H9 (cell line): Measurements from ENCODE around the gene COPB2. TPM values are rescaled to one million over a fixed set of nuclear protein-coding genes. Genes with fewer than 3 reads are reported as not detected.

ENCODE experiments used
- DNase-seq: peaks from one replicate; pipeline ENCODE4 v3.0.0-alpha.2; 2017
- H2AFZ ChIP-seq: one replicate; pipeline ENCODE4 v1.6.1; 2013; ENCODE audit warnings: mild to moderate bottlenecking, low read length, control low read depth, moderate library complexity
- H2AK5ac ChIP-seq: 2 replicates; pipeline ENCODE4 v1.6.1; 2013; ENCODE audit warnings: low read length, control low read depth, mixed read lengths; ENCODE audit not compliant: insufficient read length
- H2BK120ac ChIP-seq: one replicate; pipeline ENCODE4 v1.6.1; 2013; ENCODE audit warnings: low read depth, mild to moderate bottlenecking, low read length, control low read depth, inconsistent platforms; ENCODE audit not compliant: poor library complexity, severe bottlenecking
- H2BK12ac ChIP-seq: 2 replicates; pipeline ENCODE4 v1.6.1; 2013; ENCODE audit warnings: low read length, control low read depth, mixed read lengths, low read depth; ENCODE audit not compliant: insufficient read length
- H2BK15ac ChIP-seq: 2 replicates; pipeline ENCODE4 v1.6.1; 2013; ENCODE audit warnings: low read depth, low read length, control low read depth
- H2BK20ac ChIP-seq: one replicate; pipeline ENCODE4 v1.6.1; 2013; ENCODE audit warnings: low read depth, mild to moderate bottlenecking, low read length, control low read depth, inconsistent platforms; ENCODE audit not compliant: poor library complexity, severe bottlenecking
- H2BK5ac ChIP-seq: 2 replicates; pipeline ENCODE4 v1.6.1; 2013; ENCODE audit warnings: low read length, control low read depth, mixed read lengths; ENCODE audit not compliant: insufficient read length
- H3K14ac ChIP-seq: 2 replicates; pipeline ENCODE4 v1.6.1; 2013; ENCODE audit warnings: low read length, control low read depth; ENCODE audit not compliant: insufficient read depth
- H3K18ac ChIP-seq: 2 replicates; pipeline ENCODE4 v1.6.1; 2013; ENCODE audit warnings: low read depth, mild to moderate bottlenecking, mixed read lengths, low read length, control low read depth; ENCODE audit not compliant: insufficient read length
- H3K23ac ChIP-seq: 2 replicates; pipeline ENCODE4 v1.6.1; 2013; ENCODE audit warnings: low read length, control low read depth, mixed read lengths, low read depth; ENCODE audit not compliant: insufficient read length
- H3K23me2 ChIP-seq: 2 replicates; pipeline ENCODE4 v1.6.1; 2013; ENCODE audit warnings: low read depth, mild to moderate bottlenecking, mixed read lengths, low read length, control low read depth; ENCODE audit not compliant: insufficient read length, poor library complexity, severe bottlenecking
- H3K27ac ChIP-seq: 2 replicates; pipeline ENCODE4 v1.5.1; 2013; ENCODE audit warnings: low read length, control low read depth, mixed read lengths, low read depth; ENCODE audit not compliant: insufficient read length
- H3K27me3 ChIP-seq: 2 replicates; pipeline ENCODE4 v1.6.1; 2013; ENCODE audit warnings: low read length, control low read depth, inconsistent platforms; ENCODE audit not compliant: insufficient read depth
- H3K4ac ChIP-seq: 2 replicates; pipeline ENCODE4 v1.6.1; 2013; ENCODE audit warnings: low read depth, mild to moderate bottlenecking, control low read depth, inconsistent platforms, low read length, moderate library complexity
- H3K4me1 ChIP-seq: 2 replicates; pipeline ENCODE4 v1.6.1; 2013; ENCODE audit warnings: low read length, control low read depth, inconsistent platforms; ENCODE audit not compliant: insufficient read depth
- H3K4me2 ChIP-seq: 2 replicates; pipeline ENCODE4 v1.6.1; 2013; ENCODE audit warnings: low read length, control low read depth, mixed read lengths; ENCODE audit not compliant: insufficient read length, insufficient read depth
- H3K56ac ChIP-seq: 2 replicates; pipeline ENCODE4 v1.6.1; 2013; ENCODE audit warnings: low read depth, mild to moderate bottlenecking, mixed read lengths, low read length, control low read depth; ENCODE audit not compliant: insufficient read length
- H3K79me1 ChIP-seq: 2 replicates; pipeline ENCODE4 v1.6.1; 2013; ENCODE audit warnings: low read depth, mild to moderate bottlenecking, moderate library complexity, low read length, control low read depth, inconsistent platforms; ENCODE audit not compliant: insufficient read depth, poor library complexity, severe bottlenecking
- H3K79me2 ChIP-seq: 2 replicates; pipeline ENCODE4 v1.6.1; 2013; ENCODE audit warnings: low read length, control low read depth, inconsistent platforms; ENCODE audit not compliant: insufficient read depth
- H3K9ac ChIP-seq: 2 replicates; pipeline ENCODE4 v1.6.1; 2013; ENCODE audit warnings: low read length, control low read depth, mixed read lengths; ENCODE audit not compliant: insufficient read length; ENCODE audit errors: extremely low read depth
- H3K9me3 ChIP-seq: one replicate; pipeline ENCODE4 v1.6.1; 2013; ENCODE audit warnings: low read depth, low read length, inconsistent platforms; ENCODE audit not compliant: control insufficient read depth
- H3T11ph ChIP-seq: one replicate; pipeline ENCODE4 v1.6.1; 2013; ENCODE audit warnings: mild to moderate bottlenecking, low read length, control low read depth, inconsistent platforms
- H4K20me1 ChIP-seq: one replicate; pipeline ENCODE4 v1.6.1; 2013; ENCODE audit not compliant: control insufficient read depth, insufficient read length, insufficient read depth
- H4K5ac ChIP-seq: 2 replicates; pipeline ENCODE4 v1.6.1; 2013; ENCODE audit warnings: low read depth, mild to moderate bottlenecking, mixed read lengths, low read length, control low read depth; ENCODE audit not compliant: insufficient read length
- H4K8ac ChIP-seq: replicated peaks from 2 replicates; pipeline ENCODE4 v1.6.1; 2013; ENCODE audit warnings: low read length, control low read depth, mixed read lengths, low read depth; ENCODE audit not compliant: insufficient read length
- H4K91ac ChIP-seq: 2 replicates; pipeline ENCODE4 v1.6.1; 2013; ENCODE audit warnings: low read depth, mild to moderate bottlenecking, moderate library complexity, mixed read lengths, low read length, control low read depth; ENCODE audit not compliant: insufficient read length
- H3K27ac Mint-ChIP-seq, 3 experiments: 2 replicates in 2 of 3; 3 replicates in 1 of 3; pipeline ENCODE4 v1.8.0; 2020 to 2021; ENCODE audit warnings: mixed read lengths in 3 of 3, mild to moderate bottlenecking in 1 of 3, moderate library complexity in 1 of 3
- H3K27me3 Mint-ChIP-seq: 2 replicates; pipeline ENCODE4 v1.8.0; 2021; ENCODE audit warnings: low read depth, mild to moderate bottlenecking, moderate library complexity, mixed read lengths
- H3K36me3 Mint-ChIP-seq, 3 experiments: 2 replicates in 2 of 3; 3 replicates in 1 of 3; pipeline ENCODE4 v1.8.0; 2020 to 2021; ENCODE audit warnings: low read depth in 3 of 3, mixed read lengths in 3 of 3; ENCODE audit not compliant: insufficient read depth in 1 of 3
- H3K4me1 Mint-ChIP-seq, 2 experiments: 2 replicates each; pipeline ENCODE4 v1.8.0; 2020; ENCODE audit warnings: mixed read lengths in 2 of 2
- H3K4me3 Mint-ChIP-seq, 2 experiments: 2 replicates in 1 of 2; 3 replicates in 1 of 2; pipeline ENCODE4 v1.8.0; 2020 to 2021; ENCODE audit warnings: mild to moderate bottlenecking in 2 of 2, mixed read lengths in 2 of 2, moderate library complexity in 1 of 2
- H3K9me3 Mint-ChIP-seq, 2 experiments: 2 replicates in 1 of 2; 3 replicates in 1 of 2; pipeline ENCODE4 v1.8.0; 2020; ENCODE audit warnings: mild to moderate bottlenecking in 2 of 2, mixed read lengths in 2 of 2, moderate library complexity in 1 of 2
- CTCF ChIP-seq: fragments of 200-600 bp; sonication (generic); conservative IDR thresholded peaks from 3 replicates; pipeline ENCODE4 v1.8.0; 2021; ENCODE audit warnings: antibody characterized with exemption, mild to moderate bottlenecking
- WGBS: extraction: QIAGEN DNeasy Blood & Tissue Kit; methylation state at CpG from one replicate; pipeline ENCODE4 v1.1.7; 2013; ENCODE audit warnings: missing lambda C conversion rate, low lambda C conversion rate, mixed read lengths; ENCODE audit not compliant: insufficient read length; ENCODE audit errors: extremely low coverage; 5-methylcytosine and 5-hydroxymethylcytosine counted together
- total RNA-seq: library from RNA; stranded (reverse); gene quantifications from 2 replicates; pipeline ENCODE4 v1.2.1, GENCODE V29; 2021

COPB2 gene
- total RNA-seq, 1 experiment from 2014 or later = 121 TPM

DNA sequence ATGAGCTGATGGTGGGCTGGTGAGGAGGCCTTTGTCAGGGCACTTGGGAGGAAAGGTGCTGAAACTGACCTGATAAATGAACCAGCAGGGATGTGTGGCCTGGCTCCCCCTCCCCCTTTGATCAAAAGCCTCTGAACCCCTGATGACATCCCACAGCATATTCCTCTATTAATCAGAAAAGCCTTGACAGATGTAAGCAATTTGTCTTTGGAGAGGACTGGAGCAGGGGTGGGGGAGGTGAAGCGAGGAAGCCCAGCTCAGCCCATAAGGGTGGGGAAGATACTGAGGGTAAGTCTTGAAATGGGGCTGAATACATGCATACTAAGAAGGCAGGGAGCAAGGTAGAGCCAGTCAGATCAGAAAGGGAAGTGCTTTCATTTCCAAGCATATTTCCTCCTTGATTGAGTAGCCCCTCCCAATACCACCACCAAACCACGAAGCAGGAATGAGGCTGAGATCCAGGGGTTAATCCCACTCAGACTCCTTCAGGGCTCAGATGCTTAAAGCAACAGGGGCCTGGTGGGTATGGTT, 80.3 kb downstream of the COPB2 start:
- Histone ChIP-seq H2BK12ac (no peak overlapping the region), H3K79me1 (no peaks in the 10 kb centered on the region), H3K9ac (no peak overlapping the region), H3K23ac (no peak overlapping the region), H3K27me3 (no peaks in the 10 kb centered on the region), H4K20me1 (no peaks in the 10 kb centered on the region), H4K8ac (no peak overlapping the region), H2BK5ac (no peak overlapping the region), H4K91ac (no peak overlapping the region), H3K4me1 (no peaks in the 10 kb centered on the region), H3K23me2 (no peaks in the 10 kb centered on the region), H2BK15ac (no peak overlapping the region), H3K4me2 (no peak overlapping the region), H2AK5ac (no peak overlapping the region), H3K79me2 (no peaks in the 10 kb centered on the region), H4K5ac (no peak overlapping the region), H2AFZ (no peak overlapping the region), H3K27ac (no peak overlapping the region), H3K56ac (no peak overlapping the region), H3K9me3 (no peaks in the 10 kb centered on the region), H3K4ac (no peak overlapping the region), H2BK120ac (no peak overlapping the region), H2BK20ac (no peak overlapping the region), H3K18ac (no peak overlapping the region), H3K14ac (no peak overlapping the region), H3T11ph (no peak overlapping the region)
- WGBS = no CpG with 5 or more reads among the region's 2 CpGs
- peaks cover 18 to 22% of the 10 kb centered on the region in 2 experiments for H3K4me1 Mint-ChIP-seq
- no peaks in the 10 kb centered on the region for H3K36me3 Mint-ChIP-seq
- no peak for TF ChIP-seq CTCF
- H3K27ac Mint-ChIP-seq = no peak overlapping the region; a peak in 1 of 7 replicates
- H3K9me3 Mint-ChIP-seq = no peaks in the 10 kb centered on the region
- no peak overlapping the region; a peak in 1 of 5 replicates for H3K4me3 Mint-ChIP-seq
- no peak for DNase-seq
- peaks cover 8% of the 10 kb centered on the region for H3K27me3 Mint-ChIP-seq
